ENCODE data around the gene UBL3.

UBL3 gene

DNA sequence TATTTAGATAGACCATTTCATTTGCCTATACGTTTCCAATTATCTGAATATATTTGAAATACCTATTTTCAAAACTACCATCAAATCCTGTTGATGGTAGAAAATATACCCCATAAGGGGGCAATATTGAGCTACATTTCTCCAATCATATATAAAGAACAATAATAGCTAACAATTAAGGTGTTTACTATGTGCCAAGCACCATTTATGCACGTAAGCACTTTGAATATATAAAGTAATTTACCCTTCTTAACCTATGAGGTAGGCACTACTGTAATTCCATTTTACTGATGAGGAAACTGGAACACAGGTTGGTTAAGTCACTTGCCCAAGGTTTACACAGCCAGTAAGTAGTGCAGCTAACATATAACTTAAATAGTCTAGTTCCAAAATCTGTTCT, 79.2 kb downstream of the UBL3 start:
- no peaks in the 10 kb centered on the region for H3K27me3 ChIP-seq (ENCODE audit: insufficient read depth, low read depth)

DNA sequence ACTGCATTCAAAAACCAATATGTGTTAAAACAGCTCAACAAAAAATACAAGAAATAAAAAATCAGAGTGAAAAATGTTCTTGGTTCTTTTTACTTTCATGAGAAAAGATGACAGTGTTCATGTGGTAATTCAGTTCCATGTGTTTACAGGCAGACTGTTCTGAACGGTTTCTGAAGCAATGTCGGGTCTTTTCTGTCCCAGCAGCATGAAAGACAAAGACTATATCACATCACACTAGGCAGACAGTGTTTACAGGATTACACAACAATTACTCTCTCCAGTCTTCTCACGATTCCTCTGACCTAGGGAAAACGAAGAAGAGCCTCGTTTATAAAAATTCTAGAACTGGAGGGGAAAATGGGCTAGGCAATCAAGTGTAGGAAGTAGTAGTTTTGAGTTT, 83.4 kb downstream of the UBL3 start:
- Histone ChIP-seq H3K4me3 (IDR thresholded peaks at IDR 0.05; ENCODE audit: insufficient read depth, low read depth, low read length) (no peak overlapping the region), H3K27me3 (ENCODE audit: insufficient read depth, low read depth) (no peaks in the 10 kb centered on the region), H2AFZ (ENCODE audit: low read depth) (no peak overlapping the region), H4K20me1 (ENCODE audit: insufficient read depth) (no peaks in the 10 kb centered on the region), H3K4me2 (no peak overlapping the region), H3K79me2 (ENCODE audit: insufficient read depth, low read depth) (no peaks in the 10 kb centered on the region), H3K36me3 (ENCODE audit: insufficient read depth) (no peaks in the 10 kb centered on the region), H3K9ac (no peak overlapping the region), H3K4me1 (ENCODE audit: low read depth, poor library complexity, severe bottlenecking) (peaks cover 9% of the 10 kb centered on the region), H3K27ac (no peak overlapping the region)
- TF ChIP-seq, protein P1, sequence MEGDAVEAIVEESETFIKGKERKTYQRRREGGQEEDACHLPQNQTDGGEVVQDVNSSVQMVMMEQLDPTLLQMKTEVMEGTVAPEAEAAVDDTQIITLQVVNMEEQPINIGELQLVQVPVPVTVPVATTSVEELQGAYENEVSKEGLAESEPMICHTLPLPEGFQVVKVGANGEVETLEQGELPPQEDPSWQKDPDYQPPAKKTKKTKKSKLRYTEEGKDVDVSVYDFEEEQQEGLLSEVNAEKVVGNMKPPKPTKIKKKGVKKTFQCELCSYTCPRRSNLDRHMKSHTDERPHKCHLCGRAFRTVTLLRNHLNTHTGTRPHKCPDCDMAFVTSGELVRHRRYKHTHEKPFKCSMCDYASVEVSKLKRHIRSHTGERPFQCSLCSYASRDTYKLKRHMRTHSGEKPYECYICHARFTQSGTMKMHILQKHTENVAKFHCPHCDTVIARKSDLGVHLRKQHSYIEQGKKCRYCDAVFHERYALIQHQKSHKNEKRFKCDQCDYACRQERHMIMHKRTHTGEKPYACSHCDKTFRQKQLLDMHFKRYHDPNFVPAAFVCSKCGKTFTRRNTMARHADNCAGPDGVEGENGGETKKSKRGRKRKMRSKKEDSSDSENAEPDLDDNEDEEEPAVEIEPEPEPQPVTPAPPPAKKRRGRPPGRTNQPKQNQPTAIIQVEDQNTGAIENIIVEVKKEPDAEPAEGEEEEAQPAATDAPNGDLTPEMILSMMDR (conservative IDR thresholded peaks at IDR 0.05; ENCODE audit: low read depth, low read length) = no peak

More for the DNA sequence above, 79.2 kb downstream of the UBL3 start:
- Histone ChIP-seq H3K9ac (no peak overlapping the region), H3K36me3 (ENCODE audit: insufficient read depth) (no peaks in the 10 kb centered on the region), H4K20me1 (ENCODE audit: insufficient read depth) (no peaks in the 10 kb centered on the region), H3K27ac (no peak overlapping the region), H3K4me2 (no peak overlapping the region), H3K4me1 (ENCODE audit: low read depth, poor library complexity, severe bottlenecking) (no peaks in the 10 kb centered on the region), H2AFZ (ENCODE audit: low read depth) (no peak overlapping the region), H3K4me3 (IDR thresholded peaks at IDR 0.05; ENCODE audit: insufficient read depth, low read depth, low read length) (no peak overlapping the region), H3K79me2 (ENCODE audit: insufficient read depth, low read depth) (no peaks in the 10 kb centered on the region)
- TF ChIP-seq, protein P1 (conservative IDR thresholded peaks at IDR 0.05; ENCODE audit: low read depth, low read length) = 0 out of 2 replicates have a peak, but pooled peaks have one; percentile 40

DNA sequence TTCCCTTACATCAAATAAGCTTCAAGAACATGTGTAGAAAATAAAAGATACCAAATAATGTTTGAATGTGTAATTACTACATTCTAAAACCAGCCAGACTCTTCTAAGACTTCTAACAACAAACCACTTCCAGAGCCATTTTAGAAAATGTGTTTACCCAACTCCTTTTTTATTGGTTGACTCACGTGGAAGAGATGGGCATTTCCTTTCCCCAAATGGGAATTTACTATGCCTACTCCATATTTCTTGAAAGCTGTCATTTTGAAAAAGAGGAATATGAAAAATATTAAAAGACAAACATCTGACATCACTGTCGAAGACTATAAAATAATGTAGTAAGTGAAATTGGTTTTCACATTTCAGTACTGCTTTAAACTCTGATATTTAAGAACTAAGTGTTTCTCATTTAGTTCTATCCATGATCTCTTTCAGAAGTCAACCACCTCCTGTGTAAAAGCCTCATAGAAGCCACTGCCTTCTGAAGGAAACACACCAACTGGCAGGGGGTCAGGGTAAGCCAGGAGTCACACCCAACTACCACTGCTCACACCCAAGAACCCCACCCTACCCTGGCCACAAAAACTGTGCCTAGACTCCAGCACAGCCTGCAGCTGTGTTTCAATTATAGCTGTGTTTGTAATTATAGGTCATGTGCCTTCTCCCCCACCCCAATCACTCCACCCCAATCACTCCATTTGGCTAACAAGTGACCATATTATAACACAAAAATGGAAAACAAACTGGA, 86.8 kb downstream of the UBL3 start:
- no peak overlapping the region for H3K4me2 ChIP-seq
- peaks cover 23% of the 10 kb centered on the region for H3K4me1 ChIP-seq (ENCODE audit: low read depth, poor library complexity, severe bottlenecking)
- H3K79me2 ChIP-seq (ENCODE audit: insufficient read depth, low read depth) = no peaks in the 10 kb centered on the region
- no peaks in the 10 kb centered on the region for H3K27me3 ChIP-seq (ENCODE audit: insufficient read depth, low read depth)
- H2AFZ ChIP-seq (ENCODE audit: low read depth) = no peak overlapping the region
- no peak overlapping the region for H3K27ac ChIP-seq
- TF ChIP-seq, protein P1 (conservative IDR thresholded peaks at IDR 0.05; ENCODE audit: low read depth, low read length) = no peak
- no peaks in the 10 kb centered on the region for H4K20me1 ChIP-seq (ENCODE audit: insufficient read depth)
- H3K36me3 ChIP-seq (ENCODE audit: insufficient read depth) = no peaks in the 10 kb centered on the region
- no peak overlapping the region for H3K4me3 ChIP-seq (IDR thresholded peaks at IDR 0.05; ENCODE audit: insufficient read depth, low read depth, low read length)
- no peak overlapping the region for H3K9ac ChIP-seq

DNA sequence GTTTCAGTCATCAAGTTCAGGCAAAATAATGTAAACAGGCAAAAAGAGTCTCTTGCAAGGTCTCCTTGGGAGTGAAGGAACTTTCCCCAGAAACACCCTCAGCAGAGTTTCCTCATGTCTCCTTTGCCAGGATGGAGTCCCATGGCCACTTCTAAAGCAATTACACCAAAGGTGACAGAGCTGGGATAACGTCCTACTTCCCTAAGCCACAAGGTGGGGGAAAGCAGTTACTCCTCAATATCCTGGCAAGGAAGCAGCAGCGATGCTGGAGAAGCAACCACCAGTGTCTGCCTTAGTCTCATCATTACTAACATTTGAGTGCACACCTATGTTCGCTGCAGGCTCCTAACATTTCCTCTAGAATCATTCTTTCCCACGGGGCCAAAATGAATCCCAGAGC, 88.6 kb downstream of the UBL3 start:
- Histone ChIP-seq H3K27me3 (ENCODE audit: insufficient read depth, low read depth) (no peaks in the 10 kb centered on the region), H3K4me1 (ENCODE audit: low read depth, poor library complexity, severe bottlenecking) (peaks cover 26% of the 10 kb centered on the region), H3K36me3 (ENCODE audit: insufficient read depth) (no peaks in the 10 kb centered on the region), H3K27ac (no peak overlapping the region), H3K9ac (no peak overlapping the region), H2AFZ (ENCODE audit: low read depth) (no peak overlapping the region), H3K4me3 (IDR thresholded peaks at IDR 0.05; ENCODE audit: insufficient read depth, low read depth, low read length) (no peak overlapping the region), H3K4me2 (no peak overlapping the region), H4K20me1 (ENCODE audit: insufficient read depth) (no peaks in the 10 kb centered on the region), H3K79me2 (ENCODE audit: insufficient read depth, low read depth) (no peaks in the 10 kb centered on the region)
- TF ChIP-seq, protein P1 (conservative IDR thresholded peaks at IDR 0.05; ENCODE audit: low read depth, low read length) = no peak

Measured in KMS-11 (cell line).